SKM-1 treated with dmso at 0.1 percent for 144 hours (cell line): ENCODE results near the gene NABP2.
"Not testable (repeated sequence)": the region's sequence is repeated elsewhere in the genome, so short reads cannot be mapped to it uniquely, and the experiment has no call there.

Source experiments
- DNase-seq: peaks from one replicate; lab custom pipeline; 2025; ENCODE audit not compliant: unreplicated experiment; lab: John Stamatoyannopoulos, UW

NABP2 gene

GRCh38 chr12:56272468-56272867 is 48.3 kb downstream of the NABP2 start:
- not testable (repeated sequence) for DNase-seq

GRCh38 chr12:56274299-56274698 is 50.2 kb downstream of the NABP2 start:
- DNase-seq: no peak

DNA sequence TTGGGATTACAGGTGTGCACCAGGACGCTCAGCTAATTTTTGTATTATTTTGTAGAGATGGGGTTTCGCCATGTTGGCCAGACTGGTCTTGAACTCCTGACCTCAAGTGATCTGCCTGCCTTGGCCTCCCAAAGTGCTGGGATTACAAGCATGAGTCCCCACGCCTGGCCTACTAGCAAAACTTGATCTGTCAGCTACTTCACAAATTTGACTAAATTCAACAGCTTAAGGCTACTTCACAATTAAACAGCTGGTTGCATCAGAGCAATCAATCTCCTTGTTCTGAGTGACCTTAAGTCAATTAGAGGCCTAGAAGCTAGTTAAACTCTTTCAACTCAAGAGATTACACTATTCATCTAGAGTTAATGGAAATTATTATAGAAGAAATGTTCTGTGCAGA is 54.8 kb downstream of the NABP2 start:
- DNase-seq: no peak
